AG04449 (cell line): ENCODE measurements around the gene DTWD2.
"Not testable (repeated sequence)": the region's sequence is repeated elsewhere in the genome, so short reads cannot be mapped to it uniquely, and the experiment has no call there.

Experiments used
- CTCF ChIA-PET: fragments of 350-600 bp; formaldehyde crosslinking; extraction: SDS; loops from one replicate; lab custom pipeline; 2021; ENCODE audit warnings: antibody characterized with exemption; lab: Yijun Ruan, JAX
- POLR2A ChIA-PET: fragments of 400-600, 350-600 bp; formaldehyde crosslinking; extraction: SDS; loops from one replicate; lab custom pipeline; 2020; ENCODE audit warnings: antibody characterized with exemption, inconsistent platforms; lab: Yijun Ruan, JAX
- DNase-seq: peaks from one replicate; pipeline ENCODE4 v3.0.0-alpha.2; 2010; ENCODE audit warnings: low read depth, low spot score
- H3K4me3 ChIP-seq: 2 replicates; pipeline ENCODE4 v1.5.1; 2011; ENCODE audit warnings: low read depth, mild to moderate bottlenecking, control low read depth, low read length
- CTCF ChIP-seq: IDR thresholded peaks from one replicate; pipeline ENCODE4 v1.5.1; 2011; ENCODE audit warnings: mild to moderate bottlenecking, moderate library complexity, low read length, control low read depth, inconsistent platforms; ENCODE audit not compliant: insufficient read depth; ENCODE audit errors: missing control alignments

Gene DTWD2

GRCh38 chr5:118873417-118873816 lies 114.9 kb downstream of the DTWD2 start:
- TF ChIP-seq CTCF = no peak
- POLR2A ChIA-PET = no interaction called here
- no peak overlapping the region for H3K4me3 ChIP-seq
- DNase-seq = no peak
- CTCF ChIA-PET = no interaction called here

- ChIA-PET CTCF (no interaction called here), POLR2A (no interaction called here)
- no peak for TF ChIP-seq CTCF
- peak; percentile 5 for DNase-seq
- H3K4me3 ChIP-seq = no peak overlapping the region
Measured at GRCh38 chr5:118863345-118863744, 125.0 kb downstream of the DTWD2 start.

- TF ChIP-seq CTCF = no peak
- POLR2A ChIA-PET = no interaction called here
- no peak overlapping the region for H3K4me3 ChIP-seq
- CTCF ChIA-PET = no interaction called here
- DNase-seq = no peak
Measured at GRCh38 chr5:118862596-118862995, 125.8 kb downstream of the DTWD2 start.

- DNase-seq = no peak
Measured at GRCh38 chr5:118857700-118858099, 130.6 kb downstream of the DTWD2 start.

GRCh38 chr5:118854819-118855218 lies 133.5 kb downstream of the DTWD2 start:
- CTCF ChIA-PET = no interaction called here
- no peak for TF ChIP-seq CTCF
- POLR2A ChIA-PET = no interaction called here
- DNase-seq = no peak
- H3K4me3 ChIP-seq = no peak overlapping the region

More at GRCh38 chr5:118857700-118858099, 130.6 kb downstream of the DTWD2 start:
- ChIA-PET POLR2A (no interaction called here), CTCF (interaction anchor here (1.2 kb wide), 1 partner anchor 66 kb away, joined by 3 read pairs; no protein-coding TSS in a partner anchor)
- no peak overlapping the region for H3K4me3 ChIP-seq
- TF ChIP-seq CTCF = no peak

GRCh38 chr5:118851785-118852184 lies 136.6 kb downstream of the DTWD2 start:
- CTCF ChIA-PET, POLR2A ChIA-PET, H3K4me3 ChIP-seq, DNase-seq: not testable (repeated sequence)

GRCh38 chr5:118849507-118849906 lies 138.8 kb downstream of the DTWD2 start:
- DNase-seq, POLR2A ChIA-PET, H3K4me3 ChIP-seq, CTCF ChIA-PET: not testable (repeated sequence)
